H1 (cell line): ENCODE results near the gene CFAP141. TPM values are rescaled to one million over a fixed set of nuclear protein-coding genes. Genes with fewer than 3 reads are reported as not detected.

Source experiments
- CTCF ChIA-PET: fragments of 300-600 bp; sonication (Branson Sonifier 250); formaldehyde crosslinking; loops from one replicate; lab custom pipeline; 2021; ENCODE audit not compliant: partially characterized antibody; lab: Charles Lee
- POLR2A ChIA-PET: fragments of 300-600 bp; sonication (Branson Sonifier 250); formaldehyde crosslinking; loops from one replicate; lab custom pipeline; 2021; ENCODE audit warnings: inconsistent platforms; ENCODE audit not compliant: partially characterized antibody; lab: Charles Lee
- DNase-seq, 2 experiments: peaks; one replicate each; pipeline versions ENCODE4 v3.0.0 to v3.0.0-alpha.2; 2010 to 2022; ENCODE audit warnings: low spot score in 2 of 2, low read depth in 1 of 2, mixed read lengths in 1 of 2
- FAIRE-seq: peaks from 2 replicates; lab custom pipeline; 2011; peaks lifted over from hg19 to GRCh38; lab: Jason Lieb, UNC
- H2AFZ ChIP-seq: 2 replicates; pipeline ENCODE4 v1.8.1; 2012; ENCODE audit warnings: low read length, inconsistent platforms
- H2AK5ac ChIP-seq: 2 replicates; pipeline ENCODE4 v1.6.1; 2013; ENCODE audit warnings: low read depth, low read length
- H2BK120ac ChIP-seq: replicated peaks from 2 replicates; pipeline ENCODE3; 2013; ENCODE audit warnings: low read depth, low read length, inconsistent platforms
- H2BK12ac ChIP-seq: 2 replicates; pipeline ENCODE4 v1.6.1; 2013; ENCODE audit warnings: low read depth, low read length
- H2BK15ac ChIP-seq: 2 replicates; pipeline ENCODE4 v1.6.1; 2013; ENCODE audit warnings: low read length
- H2BK20ac ChIP-seq: 2 replicates; pipeline ENCODE4 v1.6.1; 2013; ENCODE audit warnings: low read length
- H2BK5ac ChIP-seq: 2 replicates; pipeline ENCODE4 v1.6.1; 2013; ENCODE audit warnings: low read depth, low read length
- H3K14ac ChIP-seq: 2 replicates; pipeline ENCODE4 v1.6.1; 2013; ENCODE audit warnings: inconsistent platforms; ENCODE audit not compliant: insufficient read length
- H3K18ac ChIP-seq: 2 replicates; pipeline ENCODE4 v1.6.1; 2013; ENCODE audit warnings: low read length; ENCODE audit errors: extremely low read depth
- H3K23ac ChIP-seq: 2 replicates; pipeline ENCODE4 v1.6.1; 2013; ENCODE audit warnings: inconsistent platforms; ENCODE audit not compliant: insufficient read length
- H3K23me2 ChIP-seq: 2 replicates; pipeline ENCODE4 v1.6.1; 2013; ENCODE audit warnings: low read depth, low read length
- H3K27ac ChIP-seq: 2 replicates; pipeline ENCODE4 v1.6.1; 2011; ENCODE audit warnings: low read depth, low read length, inconsistent platforms
- H3K27me3 ChIP-seq, 4 experiments: replicated peaks in 1 of 4; 1 replicate in 1 of 4; 2 replicates in 3 of 4; pipeline versions ENCODE4 v1.6.1 to v1.8.1; 2011 to 2013; ENCODE audit warnings: low read length in 3 of 4, mild to moderate bottlenecking in 3 of 4, inconsistent platforms in 2 of 4, mixed read lengths in 2 of 4, moderate library complexity in 1 of 4; ENCODE audit not compliant: control insufficient read depth in 3 of 4, insufficient read depth in 3 of 4; ENCODE audit errors: extremely low read depth in 1 of 4
- H3K36me3 ChIP-seq, 4 experiments: 2 replicates each; pipeline versions ENCODE4 v1.6.1 to v1.8.1; 2011 to 2013; ENCODE audit warnings: mild to moderate bottlenecking in 4 of 4, low read length in 3 of 4, moderate library complexity in 2 of 4, control low read depth in 1 of 4, inconsistent platforms in 1 of 4; ENCODE audit not compliant: insufficient read depth in 4 of 4, control insufficient read depth in 2 of 4
- H3K4ac ChIP-seq: replicated peaks from 2 replicates; pipeline ENCODE3; 2013; ENCODE audit warnings: low read length, low read depth, mixed read lengths, inconsistent platforms; ENCODE audit not compliant: insufficient read length
- H3K4me1 ChIP-seq, 4 experiments: replicated peaks in 1 of 4; 1 replicate in 1 of 4; 2 replicates in 3 of 4; pipeline versions ENCODE4 v1.6.1 to v1.8.1; 2011 to 2013; ENCODE audit warnings: low read length in 3 of 4, inconsistent platforms in 2 of 4, mixed read lengths in 1 of 4; ENCODE audit not compliant: insufficient read depth in 4 of 4, control insufficient read depth in 3 of 4
- H3K4me2 ChIP-seq, 2 experiments: 2 replicates each; pipeline versions ENCODE4 v1.6.1 to v1.8.1; 2011 to 2013; ENCODE audit warnings: low read depth in 2 of 2, low read length in 2 of 2, control low read depth in 1 of 2, inconsistent platforms in 1 of 2, mild to moderate bottlenecking in 1 of 2; ENCODE audit not compliant: insufficient read depth in 1 of 2
- H3K4me3 ChIP-seq, 4 experiments: fragments of 200-600, 300-600 bp in 1 of 4; sonication (generic), shearing (Covaris generic), sonication (Bioruptor Twin) in 1 of 4; 2 replicates each; pipeline versions ENCODE4 v1.5.1 to v1.8.1; 2011 to 2016; ENCODE audit warnings: low read length in 4 of 4, low read depth in 3 of 4, control low read depth in 2 of 4, inconsistent platforms in 2 of 4, mild to moderate bottlenecking in 2 of 4, mixed read lengths in 1 of 4, moderate library complexity in 1 of 4; ENCODE audit not compliant: insufficient read depth in 2 of 4; ENCODE audit errors: extremely low read depth in 1 of 4
- H3K56ac ChIP-seq: replicated peaks from 2 replicates; pipeline ENCODE3; 2013; ENCODE audit warnings: low read depth, mild to moderate bottlenecking, mixed read lengths, low read length, inconsistent platforms; ENCODE audit not compliant: insufficient read length
- H3K79me1 ChIP-seq: 2 replicates; pipeline ENCODE4 v1.6.1; 2013; ENCODE audit warnings: low read depth, low read length, control low read depth
- H3K79me2 ChIP-seq, 2 experiments: 2 replicates each; pipeline versions ENCODE4 v1.6.1 to v1.8.1; 2012 to 2013; ENCODE audit warnings: low read length in 2 of 2, mild to moderate bottlenecking in 2 of 2, inconsistent platforms in 1 of 2; ENCODE audit not compliant: insufficient read depth in 2 of 2, control insufficient read depth in 1 of 2
- H3K9ac ChIP-seq, 4 experiments: replicated peaks in 1 of 4; 1 replicate in 1 of 4; 2 replicates in 3 of 4; pipeline versions ENCODE4 v1.6.1 to v1.8.1; 2011 to 2013; ENCODE audit warnings: low read depth in 3 of 4, low read length in 3 of 4, control low read depth in 2 of 4, mild to moderate bottlenecking in 2 of 4, moderate library complexity in 2 of 4, inconsistent platforms in 1 of 4; ENCODE audit errors: extremely low read depth in 1 of 4
- H3K9me3 ChIP-seq, 2 experiments: 2 replicates each; pipeline versions ENCODE4 v1.6.1 to v1.8.1; 2012 to 2013; ENCODE audit warnings: mild to moderate bottlenecking in 2 of 2, moderate library complexity in 2 of 2, control low read depth in 1 of 2, inconsistent platforms in 1 of 2, low read depth in 1 of 2, low read length in 1 of 2, mixed read lengths in 1 of 2; ENCODE audit not compliant: insufficient read depth in 2 of 2
- H4K20me1 ChIP-seq, 2 experiments: replicated peaks in 1 of 2; 2 replicates each; pipeline versions ENCODE3 to v1.8.1; 2011 to 2013; ENCODE audit warnings: inconsistent platforms in 2 of 2, low read length in 2 of 2, mild to moderate bottlenecking in 1 of 2; ENCODE audit not compliant: insufficient read depth in 2 of 2, control insufficient read depth in 1 of 2
- H4K5ac ChIP-seq: 2 replicates; pipeline ENCODE4 v1.6.1; 2013; ENCODE audit warnings: low read length, low read depth, mixed read lengths, inconsistent platforms; ENCODE audit not compliant: insufficient read length
- H4K8ac ChIP-seq: 2 replicates; pipeline ENCODE4 v1.8.0; 2013; ENCODE audit warnings: mild to moderate bottlenecking, moderate library complexity, low read length, inconsistent platforms; ENCODE audit not compliant: insufficient read depth; ENCODE audit errors: extremely low read depth
- H4K91ac ChIP-seq: replicated peaks from 2 replicates; pipeline ENCODE3; 2013; ENCODE audit warnings: low read length, mixed read lengths, inconsistent platforms; ENCODE audit not compliant: insufficient read length
- ASH2L ChIP-seq: fragments of 200-600, 300-600 bp; sonication (generic); IDR thresholded peaks from one replicate; pipeline ENCODE4 v1.7.1; 2017; ENCODE audit warnings: low read length
- CBX5 ChIP-seq: fragments of 300-800, 300-1000 bp; sonication (generic); IDR thresholded peaks from 2 replicates; pipeline ENCODE4 v1.7.1; 2016; ENCODE audit warnings: antibody characterized with exemption, low read length, low read depth
- CTCF ChIP-seq, 3 experiments: IDR thresholded peaks; 1 replicate in 2 of 3; 2 replicates in 1 of 3; pipeline versions ENCODE4 v1.5.1 to v1.6.1; 2011; ENCODE audit warnings: low read length in 3 of 3, mild to moderate bottlenecking in 3 of 3, inconsistent platforms in 2 of 3, low read depth in 1 of 3, moderate library complexity in 1 of 3; ENCODE audit not compliant: insufficient read depth in 1 of 3; ENCODE audit errors: control extremely low read depth in 1 of 3
- E2F6 ChIP-seq: IDR thresholded peaks from 2 replicates; pipeline ENCODE4 v1.6.1; 2012; ENCODE audit warnings: inconsistent platforms
- EP300 ChIP-seq, 2 experiments: IDR thresholded peaks; 1 replicate in 1 of 2; 2 replicates in 1 of 2; pipeline ENCODE4 v1.6.1; 2011 to 2012; ENCODE audit warnings: low read depth in 2 of 2, low read length in 2 of 2, mild to moderate bottlenecking in 2 of 2, borderline replicate concordance in 1 of 2, inconsistent platforms in 1 of 2, moderate library complexity in 1 of 2
- KDM1A ChIP-seq: fragments of 200-600, 300-600 bp; sonication (generic); IDR thresholded peaks from 2 replicates; pipeline ENCODE4 v1.7.1; 2016; ENCODE audit warnings: mild to moderate bottlenecking, low read length, borderline replicate concordance
- SP1 ChIP-seq: IDR thresholded peaks from 2 replicates; pipeline ENCODE4 v1.6.1; 2011; ENCODE audit warnings: low read depth, low read length
- SRF ChIP-seq: IDR thresholded peaks from 2 replicates; pipeline ENCODE4 v1.6.1; 2011; ENCODE audit warnings: mild to moderate bottlenecking, low read depth, low read length, moderate library complexity
- TAF1 ChIP-seq: IDR thresholded peaks from 2 replicates; pipeline ENCODE4 v1.6.1; 2011; ENCODE audit warnings: mild to moderate bottlenecking, low read depth, low read length
- TBP ChIP-seq: IDR thresholded peaks from 2 replicates; pipeline ENCODE4 v1.6.1; 2011; ENCODE audit warnings: low read depth, low read length, improper control_type of control experiment
- WGBS, 2 experiments: shearing (Covaris generic) in 1 of 2; methylation state at CpG; one replicate each; pipeline versions ENCODE4 v1.1.6 to v1.1.7; 2013 to 2015; ENCODE audit warnings: low lambda C conversion rate in 2 of 2, mixed read lengths in 2 of 2, inconsistent platforms in 1 of 2, low coverage in 1 of 2, missing lambda C conversion rate in 1 of 2; ENCODE audit not compliant: insufficient replicate concordance in 2 of 2, insufficient coverage in 1 of 2, insufficient read length in 1 of 2; ENCODE audit errors: extremely low coverage in 1 of 2, missing lambda C conversion rate in 1 of 2; 5-methylcytosine and 5-hydroxymethylcytosine counted together
- polyA plus RNA-seq, 7 experiments: library from polyadenylated mRNA; depleted of rRNA in 3 of 7; stranded (reverse) in 5 of 7; unstranded in 2 of 7; fragments of >200 nt in 5 of 7; fragments of 200-250 nt in 2 of 7; gene quantifications; 1 replicate in 5 of 7; 2 replicates in 1 of 7; 4 replicates in 1 of 7; pipeline versions ENCODE4 v1.2.1 to v1.2.3, GENCODE V29; 2011 to 2013; ENCODE audit warnings: missing spikeins in 2 of 7, mixed read lengths in 2 of 7
- total RNA-seq: library from RNA; stranded (reverse); fragmentation: NEBNext Ultra II Directional; extraction: Animal tissue kit (Norgen Biotek cat#: 25700); gene quantifications from 2 replicates; pipeline ENCODE4 v1.2.1, GENCODE V29; 2021

Gene CFAP141
- total and polyA plus RNA-seq, 2 of the 8 experiments (the other 6 are each of a cell fraction or from before 2014, with no cell fraction given) = not detected

- no peak overlapping the region for H3K4me2 ChIP-seq
- POLR2A ChIA-PET = interaction anchor here (0.5 to 0.9 kb wide), 3 partner anchors 11 to 68 kb away, joined by 3 to 4 read pairs (median 3); no protein-coding TSS in a partner anchor
- H3K4me3 ChIP-seq = no peak overlapping the region
- no peak for DNase-seq
- no peaks in the 10 kb centered on the region for H3K9me3 ChIP-seq
- H2AK5ac ChIP-seq = no peak overlapping the region
- H3K4ac ChIP-seq = no peak overlapping the region
- H2BK120ac ChIP-seq = no peak overlapping the region
- no peak overlapping the region for H2AFZ ChIP-seq
- H3K23ac ChIP-seq = no peak overlapping the region
- no peaks in the 10 kb centered on the region for H3K23me2 ChIP-seq
- no peak overlapping the region for H2BK5ac ChIP-seq
- H3K18ac ChIP-seq = no peak overlapping the region
- CTCF ChIA-PET = no interaction called here
- no peak overlapping the region for H4K5ac ChIP-seq
- no peak overlapping the region for H4K8ac ChIP-seq
- peaks cover 5 to 8% of the 10 kb centered on the region in 2 experiments for H4K20me1 ChIP-seq
- H2BK20ac ChIP-seq = no peak overlapping the region
- no peak for FAIRE-seq
- no peak overlapping the region for H3K27ac ChIP-seq
- H3K9ac ChIP-seq = no peak overlapping the region
- H3K36me3 ChIP-seq = peaks cover 39 to 92% (median 85%) of the 10 kb centered on the region in 4 experiments
- H2BK15ac ChIP-seq = no peak overlapping the region
- H4K91ac ChIP-seq = no peak overlapping the region
- no peaks in the 10 kb centered on the region for H3K4me1 ChIP-seq
- H2BK12ac ChIP-seq = no peak overlapping the region
- WGBS, 2 experiments = 91% methylated on average over 3 of the region's 3 CpGs; no CpG with 5 or more reads in 1 of the 2 experiments
- no peak overlapping the region for H3K14ac ChIP-seq
- no peak overlapping the region for H3K56ac ChIP-seq
- no peaks in the 10 kb centered on the region for H3K27me3 ChIP-seq
- H3K79me2 ChIP-seq = peaks cover 0 to 43% of the 10 kb centered on the region in 2 experiments; a peak in 2 of 4 replicates
- H3K79me1 ChIP-seq = no peaks in the 10 kb centered on the region
- no peak for TF ChIP-seq EP300 (IDR thresholded peaks at IDR 0.05; ENCODE audit: borderline replicate concordance in 1 of 2, low read depth in 2 of 2, low read length in 2 of 2)
- no peak for TF ChIP-seq SP1
- TF ChIP-seq SRF = no peak
- TF ChIP-seq KDM1A = no peak
- TF ChIP-seq CBX5 = no peak
- TF ChIP-seq ASH2L = no peak
- TF ChIP-seq TAF1 = no peak
- TF ChIP-seq TBP = no peak
- TF ChIP-seq E2F6 = no peak
- TF ChIP-seq CTCF (IDR thresholded peaks at IDR 0.05; ENCODE audit: control extremely low read depth in 1 of 3, insufficient read depth in 1 of 3, low read depth in 1 of 3, low read length in 3 of 3) = no peak
Measured at GRCh38 chr1:154241703-154242351, 35.7 kb upstream of the CFAP141 start.
